K562 (cell line): ENCODE data around the gene ADM2. TPM values are rescaled to one million over a fixed set of nuclear protein-coding genes. Genes with fewer than 3 reads are reported as not detected.
A peak's percentile ranks its signal among the peaks of the same experiment; 100 is the strongest.

Experiments
- CEBPB ChIP-seq: fragments of 450-650 bp; IDR thresholded peaks from 2 replicates; pipeline ENCODE4 v1.6.1; 2016; ENCODE audit warnings: missing genetic modification characterization, missing compliant biosample characterization
- EP400 ChIP-seq: fragments of 450-650 bp; IDR thresholded peaks from 2 replicates; pipeline ENCODE4 v1.6.1; 2017; ENCODE audit warnings: antibody characterized with exemption, mild to moderate bottlenecking, moderate library complexity
- ETS2 ChIP-seq: IDR thresholded peaks from 2 replicates; pipeline ENCODE4 v1.6.1; 2016; ENCODE audit warnings: borderline replicate concordance, missing genetic modification characterization, mild to moderate bottlenecking, moderate library complexity, missing compliant biosample characterization; ENCODE audit not compliant: poor library complexity, severe bottlenecking
- GABPB2 ChIP-seq: fragments of 250-450 bp; sonication (Bioruptor Pico); conservative IDR thresholded peaks from 2 replicates; pipeline ENCODE4 v1.5.1; 2021; ENCODE audit warnings: mild to moderate bottlenecking
- HNRNPH1 ChIP-seq: fragments of 200-400 bp; formaldehyde crosslinking; optimal IDR thresholded peaks from 2 replicates; pipeline ENCODE3; 2017; ENCODE audit warnings: low read depth, mild to moderate bottlenecking, low read length, moderate library complexity
- HOXB6 ChIP-seq: fragments of 250-450 bp; sonication (Bioruptor Pico); IDR thresholded peaks from 2 replicates; pipeline ENCODE4 v1.5.1; 2022; ENCODE audit warnings: mild to moderate bottlenecking, borderline replicate concordance
- KDM5B ChIP-seq: fragments of 200-600 bp; sonication (generic); IDR thresholded peaks from 2 replicates; pipeline ENCODE4 v1.6.1; 2012; ENCODE audit warnings: low read depth, mild to moderate bottlenecking, moderate library complexity, low read length, control low read depth, inconsistent platforms; ENCODE audit not compliant: insufficient replicate concordance
- NONO ChIP-seq, 2 experiments: fragments of 200-400 bp in 1 of 2; fragments of 450-650 bp in 1 of 2; formaldehyde crosslinking in 1 of 2; IDR thresholded peaks; 2 replicates each; pipeline ENCODE4 v1.6.1; 2017; ENCODE audit warnings: low read depth in 2 of 2, mild to moderate bottlenecking in 2 of 2, moderate library complexity in 2 of 2, low read length in 1 of 2
- SIN3A ChIP-seq, 2 experiments: fragments of 150-350 bp in 1 of 2; IDR thresholded peaks; 2 replicates each; pipeline ENCODE4 v1.6.1; 2011 to 2016; ENCODE audit warnings: borderline replicate concordance in 2 of 2, low read depth in 2 of 2, low read length in 2 of 2, mild to moderate bottlenecking in 2 of 2, moderate library complexity in 2 of 2; ENCODE audit not compliant: control insufficient read depth in 1 of 2
- SLC30A9 ChIP-seq: fragments of 250-450 bp; sonication (Bioruptor Pico); IDR thresholded peaks from 2 replicates; pipeline ENCODE4 v1.8.0; 2022; ENCODE audit warnings: mild to moderate bottlenecking, moderate library complexity
- SRSF1 ChIP-seq: fragments of 200-400 bp; formaldehyde crosslinking; IDR thresholded peaks from 2 replicates; pipeline ENCODE4 v1.6.1; 2017; ENCODE audit warnings: mild to moderate bottlenecking, low read depth, low read length, moderate library complexity
- TEAD1 ChIP-seq, 2 experiments: fragments of 450-650 bp in 1 of 2; sonication (generic) in 1 of 2; formaldehyde crosslinking; IDR thresholded peaks; 2 replicates each; pipeline versions ENCODE4 v1.4.0 to v1.8.0; 2020 to 2022; ENCODE audit warnings: mild to moderate bottlenecking in 2 of 2, missing genetic modification reagents in 1 of 2
- ZFP30 ChIP-seq: fragments of 250-450 bp; sonication (Bioruptor Pico); IDR thresholded peaks from 2 replicates; pipeline ENCODE4 v1.8.0; 2022; ENCODE audit warnings: moderate library complexity, mild to moderate bottlenecking, inconsistent platforms, borderline replicate concordance
- ZKSCAN1 ChIP-seq: fragments of 150-350 bp; IDR thresholded peaks from 2 replicates; pipeline ENCODE4 v1.6.1; 2016; ENCODE audit warnings: low read depth, low read length
- ZNF224 ChIP-seq: sonication (generic); formaldehyde crosslinking; IDR thresholded peaks from 2 replicates; pipeline ENCODE4 v1.8.0; 2022; ENCODE audit warnings: mild to moderate bottlenecking, missing genetic modification reagents
- ZNF354B ChIP-seq: fragments of 250-450 bp; sonication (Bioruptor Pico); IDR thresholded peaks from 2 replicates; pipeline ENCODE4 v1.4.0; 2020
- ZNF76 ChIP-seq: fragments of 250-450 bp; sonication (Bioruptor Pico); IDR thresholded peaks from 2 replicates; pipeline ENCODE4 v1.4.0; 2020; ENCODE audit warnings: mild to moderate bottlenecking, moderate library complexity, borderline replicate concordance
- ZNF830 ChIP-seq: fragments of 250-450 bp; sonication (Bioruptor Pico); IDR thresholded peaks from 2 replicates; pipeline ENCODE4 v1.5.0; 2021; ENCODE audit warnings: mild to moderate bottlenecking
- polyA plus RNA-seq, 8 experiments: library from polyadenylated mRNA; depleted of rRNA in 4 of 8; stranded (reverse) in 5 of 8; unstranded in 3 of 8; fragments of >200 nt; fragmentation: Nextera tagmentation in 2 of 8; fragmentation: Illumina TruSeq in 1 of 8; extraction: Ambion mirVana in 2 of 8; extraction: Trizol in 1 of 8; gene quantifications; 2 replicates each; pipeline versions ENCODE4 v1.2.1 to v1.2.3, GENCODE V29; 2011 to 2014; ENCODE audit warnings: inconsistent platforms in 1 of 8, missing spikeins in 1 of 8
- total RNA-seq, 7 experiments: library from RNA; depleted of rRNA in 6 of 7; stranded (reverse); fragments of >200 nt in 6 of 7; fragmentation: Illumina TruSeq in 2 of 7; extraction: Trizol in 2 of 7; gene quantifications; 2 replicates each; pipeline versions ENCODE4 v1.2.1 to v1.2.3, GENCODE V29; 2011 to 2021; ENCODE audit warnings: low replicate concordance in 1 of 7
- TF ChIP-seq, protein P1 (sequence below): fragments of 250-450 bp; sonication (Bioruptor Pico); IDR thresholded peaks from 2 replicates; pipeline ENCODE4 v1.4.0; 2020; ENCODE audit warnings: mild to moderate bottlenecking, moderate library complexity
- TF ChIP-seq, protein P2 (sequence below): fragments of 450-650 bp; formaldehyde crosslinking; IDR thresholded peaks from 2 replicates; pipeline ENCODE4 v1.4.0; 2020; ENCODE audit warnings: mild to moderate bottlenecking, mixed read lengths
- TF ChIP-seq, protein P3 (sequence below): fragments of 250-450 bp; sonication (Bioruptor Pico); IDR thresholded peaks from 2 replicates; pipeline ENCODE4 v1.9.0; 2021; ENCODE audit warnings: mild to moderate bottlenecking, inconsistent platforms

ADM2 gene
- total and polyA plus RNA-seq, 9 of the 15 experiments (the other 6 are each of a cell fraction or from before 2014, with no cell fraction given) = 0.11 to 5.1 (median 0.38) TPM

GRCh38 chr22:50525104-50525857 lies 43.9 kb downstream of the ADM2 start, which contains the start of gene SCO2 (continued):
- TF ChIP-seq, protein P1, sequence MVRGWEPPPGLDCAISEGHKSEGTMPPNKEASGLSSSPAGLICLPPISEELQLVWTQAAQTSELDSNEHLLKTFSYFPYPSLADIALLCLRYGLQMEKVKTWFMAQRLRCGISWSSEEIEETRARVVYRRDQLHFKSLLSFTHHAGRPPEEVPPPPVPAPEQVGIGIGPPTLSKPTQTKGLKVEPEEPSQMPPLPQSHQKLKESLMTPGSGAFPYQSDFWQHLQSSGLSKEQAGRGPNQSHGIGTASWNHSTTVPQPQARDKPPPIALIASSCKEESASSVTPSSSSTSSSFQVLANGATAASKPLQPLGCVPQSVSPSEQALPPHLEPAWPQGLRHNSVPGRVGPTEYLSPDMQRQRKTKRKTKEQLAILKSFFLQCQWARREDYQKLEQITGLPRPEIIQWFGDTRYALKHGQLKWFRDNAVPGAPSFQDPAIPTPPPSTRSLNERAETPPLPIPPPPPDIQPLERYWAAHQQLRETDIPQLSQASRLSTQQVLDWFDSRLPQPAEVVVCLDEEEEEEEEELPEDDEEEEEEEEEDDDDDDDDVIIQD (CRISPR knock-in tag) = no peak
- TF ChIP-seq KDM5B = peak; percentile 65
- no peak for TF ChIP-seq ZNF76 (CRISPR knock-in tag)
- no peak for TF ChIP-seq ETS2
- no peak for TF ChIP-seq TEAD1 (CRISPR knock-in tag; IDR thresholded peaks at IDR 0.05)
- TF ChIP-seq HOXB6 (CRISPR knock-in tag) = no peak
- TF ChIP-seq ZNF354B (CRISPR knock-in tag) = no peak
- peak; percentile 77; the same call in 1 of the 2 replicates for TF ChIP-seq EP400
- TF ChIP-seq CEBPB = no peak
- no peak for TF ChIP-seq HNRNPH1
- TF ChIP-seq ZFP30 (CRISPR knock-in tag) = no peak
- peak; percentile 38; the same call in 1 of the 2 replicates for TF ChIP-seq ZNF830 (CRISPR knock-in tag)
- TF ChIP-seq SRSF1 = no peak
- TF ChIP-seq, protein P2, sequence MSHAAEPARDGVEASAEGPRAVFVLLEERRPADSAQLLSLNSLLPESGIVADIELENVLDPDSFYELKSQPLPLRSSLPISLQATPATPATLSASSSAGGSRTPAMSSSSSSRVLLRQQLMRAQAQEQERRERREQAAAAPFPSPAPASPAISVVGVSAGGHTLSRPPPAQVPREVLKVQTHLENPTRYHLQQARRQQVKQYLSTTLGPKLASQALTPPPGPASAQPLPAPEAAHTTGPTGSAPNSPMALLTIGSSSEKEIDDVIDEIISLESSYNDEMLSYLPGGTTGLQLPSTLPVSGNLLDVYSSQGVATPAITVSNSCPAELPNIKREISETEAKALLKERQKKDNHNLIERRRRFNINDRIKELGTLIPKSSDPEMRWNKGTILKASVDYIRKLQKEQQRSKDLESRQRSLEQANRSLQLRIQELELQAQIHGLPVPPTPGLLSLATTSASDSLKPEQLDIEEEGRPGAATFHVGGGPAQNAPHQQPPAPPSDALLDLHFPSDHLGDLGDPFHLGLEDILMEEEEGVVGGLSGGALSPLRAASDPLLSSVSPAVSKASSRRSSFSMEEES (CRISPR knock-in tag) = peak; percentile 98
- TF ChIP-seq, protein P3, sequence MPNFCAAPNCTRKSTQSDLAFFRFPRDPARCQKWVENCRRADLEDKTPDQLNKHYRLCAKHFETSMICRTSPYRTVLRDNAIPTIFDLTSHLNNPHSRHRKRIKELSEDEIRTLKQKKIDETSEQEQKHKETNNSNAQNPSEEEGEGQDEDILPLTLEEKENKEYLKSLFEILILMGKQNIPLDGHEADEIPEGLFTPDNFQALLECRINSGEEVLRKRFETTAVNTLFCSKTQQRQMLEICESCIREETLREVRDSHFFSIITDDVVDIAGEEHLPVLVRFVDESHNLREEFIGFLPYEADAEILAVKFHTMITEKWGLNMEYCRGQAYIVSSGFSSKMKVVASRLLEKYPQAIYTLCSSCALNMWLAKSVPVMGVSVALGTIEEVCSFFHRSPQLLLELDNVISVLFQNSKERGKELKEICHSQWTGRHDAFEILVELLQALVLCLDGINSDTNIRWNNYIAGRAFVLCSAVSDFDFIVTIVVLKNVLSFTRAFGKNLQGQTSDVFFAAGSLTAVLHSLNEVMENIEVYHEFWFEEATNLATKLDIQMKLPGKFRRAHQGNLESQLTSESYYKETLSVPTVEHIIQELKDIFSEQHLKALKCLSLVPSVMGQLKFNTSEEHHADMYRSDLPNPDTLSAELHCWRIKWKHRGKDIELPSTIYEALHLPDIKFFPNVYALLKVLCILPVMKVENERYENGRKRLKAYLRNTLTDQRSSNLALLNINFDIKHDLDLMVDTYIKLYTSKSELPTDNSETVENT (CRISPR knock-in tag) = 0 out of 2 replicates have a peak, but pooled peaks have one; percentile 19
- TF ChIP-seq GABPB2 (CRISPR knock-in tag) = no peak
- no peak for TF ChIP-seq SLC30A9
- TF ChIP-seq ZKSCAN1 = no peak
- no peak for TF ChIP-seq ZNF224 (CRISPR knock-in tag)
- no peak for TF ChIP-seq NONO (IDR thresholded peaks at IDR 0.05; ENCODE audit: low read depth in 2 of 2, low read length in 1 of 2)
- peak; percentile 20 to 30; a peak in 2 of 4 replicates for TF ChIP-seq SIN3A (IDR thresholded peaks at IDR 0.05; ENCODE audit: borderline replicate concordance in 2 of 2, control insufficient read depth in 1 of 2, low read depth in 2 of 2, low read length in 2 of 2)
